ENCODE measurements around the gene ZDHHC12.

DNA sequence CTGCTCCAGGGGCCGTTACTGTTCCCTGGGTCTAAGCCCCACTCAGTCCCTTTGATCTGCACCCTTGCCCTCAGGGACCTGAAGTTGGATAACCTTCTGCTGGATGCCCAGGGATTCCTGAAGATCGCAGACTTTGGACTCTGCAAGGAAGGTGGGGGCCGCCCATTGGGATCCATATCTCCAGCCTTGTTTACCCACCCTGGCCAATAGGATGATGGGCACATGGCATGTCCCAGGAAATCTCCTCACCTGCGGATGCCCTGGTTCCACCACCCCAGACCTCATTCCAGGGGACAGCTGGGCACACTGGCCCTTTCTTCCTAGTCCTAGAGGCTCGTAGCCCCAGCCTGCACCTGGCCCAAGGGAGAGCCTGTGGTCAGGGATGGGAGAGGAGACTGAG, 5.5 kb downstream of the ZDHHC12 start:
- no peak for TF ChIP-seq POLR2A (IDR thresholded peaks at IDR 0.05; ENCODE audit: low read length)
- TF ChIP-seq GATA1 (IDR thresholded peaks at IDR 0.05; ENCODE audit: low read depth, low read length) = no peak

Measured in erythroblast (primary cell).